NK-92 (cell line): ENCODE measurements around the gene TFDP1.

Source experiments
- DNase-seq: peaks from one replicate; lab custom pipeline; 2025; ENCODE audit not compliant: unreplicated experiment; lab: John Stamatoyannopoulos, UW

TFDP1 gene

GRCh38 chr13:113661509-113661908 lies 77.0 kb downstream of the TFDP1 start:
- no peak for DNase-seq

- DNase-seq = no peak
These were observed 79.4 kb downstream of the TFDP1 start for GRCh38 chr13:113663934-113664333.

GRCh38 chr13:113664751-113665596 lies 80.4 kb downstream of the TFDP1 start:
- DNase-seq = no peak

- no peak for DNase-seq
These were observed 81.2 kb downstream of the TFDP1 start for GRCh38 chr13:113665597-113666328.

- no peak for DNase-seq
These were observed 81.7 kb downstream of the TFDP1 start for GRCh38 chr13:113666329-113666670.

- no peak for DNase-seq
These were observed 82.6 kb downstream of the TFDP1 start, which contains the start of gene GRK1 for GRCh38 chr13:113666951-113667701. Gene GRK1 (plus strand): TSS chr13:113667219. CDS start chr13:113667387, 168 bp downstream.

- no peak for DNase-seq
These were observed 83.4 kb downstream of the TFDP1 start for GRCh38 chr13:113667771-113668490.

- no peak for DNase-seq
These were observed 84.0 kb downstream of the TFDP1 start for GRCh38 chr13:113668491-113668971.

GRCh38 chr13:113669231-113669754 lies 84.7 kb downstream of the TFDP1 start:
- DNase-seq = no peak

- DNase-seq = no peak
These were observed 85.3 kb downstream of the TFDP1 start for GRCh38 chr13:113669755-113670341.

GRCh38 chr13:113670541-113670940 lies 86.0 kb downstream of the TFDP1 start:
- DNase-seq = no peak

GRCh38 chr13:113671066-113672001 lies 86.8 kb downstream of the TFDP1 start:
- no peak for DNase-seq

- DNase-seq = no peak
These were observed 87.6 kb downstream of the TFDP1 start for GRCh38 chr13:113672002-113672651.
